GM10847 (cell line): ENCODE data around the gene AIM2.

Experiments
- POLR2A ChIP-seq: IDR thresholded peaks from 2 replicates; pipeline ENCODE4 v1.6.1; 2011; ENCODE audit not compliant: insufficient read length; ENCODE audit errors: extremely low read depth

AIM2 gene, protein sequence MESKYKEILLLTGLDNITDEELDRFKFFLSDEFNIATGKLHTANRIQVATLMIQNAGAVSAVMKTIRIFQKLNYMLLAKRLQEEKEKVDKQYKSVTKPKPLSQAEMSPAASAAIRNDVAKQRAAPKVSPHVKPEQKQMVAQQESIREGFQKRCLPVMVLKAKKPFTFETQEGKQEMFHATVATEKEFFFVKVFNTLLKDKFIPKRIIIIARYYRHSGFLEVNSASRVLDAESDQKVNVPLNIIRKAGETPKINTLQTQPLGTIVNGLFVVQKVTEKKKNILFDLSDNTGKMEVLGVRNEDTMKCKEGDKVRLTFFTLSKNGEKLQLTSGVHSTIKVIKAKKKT

GRCh38 chr1:159076438-159077119, at the start of gene AIM2:
TSS of gene AIM2 (minus strand) at chr1:159076766. CDS start at chr1:159073499, 3,267 bp downstream.
- TF ChIP-seq POLR2A: no peak

- no peak for TF ChIP-seq POLR2A
Measured at GRCh38 chr1:159123587-159123986, 47.0 kb upstream of the AIM2 start.

DNA sequence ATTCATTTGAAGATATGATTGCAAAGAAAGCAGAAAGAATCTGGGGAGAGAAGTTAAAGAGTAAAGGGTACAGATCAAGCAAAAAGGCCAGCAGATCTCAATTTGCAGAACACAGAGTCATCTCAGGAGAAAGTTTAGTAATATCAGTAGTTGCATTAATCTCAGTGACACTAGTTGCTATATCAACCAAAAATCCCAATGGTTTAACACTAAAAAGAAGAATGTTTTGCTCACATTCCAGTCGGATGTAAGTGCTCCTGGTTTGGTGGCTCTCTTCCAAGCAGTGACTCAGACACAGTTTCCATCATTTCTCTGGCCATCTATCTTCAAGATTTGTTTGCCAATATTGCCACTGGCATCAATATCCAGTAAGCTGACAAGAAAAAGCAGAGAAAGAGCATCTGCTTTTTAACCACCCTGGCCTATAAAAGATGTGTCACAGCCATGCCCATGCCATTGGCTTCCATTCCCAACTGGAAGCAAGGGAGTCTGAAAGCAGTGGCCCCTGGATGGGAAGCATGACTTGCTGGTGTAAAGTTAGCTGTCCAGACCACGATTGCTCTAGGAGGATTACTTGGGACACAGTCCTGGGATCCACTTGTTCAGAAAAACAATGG, 45.5 kb upstream of the AIM2 start:
- TF ChIP-seq POLR2A: no peak

DNA sequence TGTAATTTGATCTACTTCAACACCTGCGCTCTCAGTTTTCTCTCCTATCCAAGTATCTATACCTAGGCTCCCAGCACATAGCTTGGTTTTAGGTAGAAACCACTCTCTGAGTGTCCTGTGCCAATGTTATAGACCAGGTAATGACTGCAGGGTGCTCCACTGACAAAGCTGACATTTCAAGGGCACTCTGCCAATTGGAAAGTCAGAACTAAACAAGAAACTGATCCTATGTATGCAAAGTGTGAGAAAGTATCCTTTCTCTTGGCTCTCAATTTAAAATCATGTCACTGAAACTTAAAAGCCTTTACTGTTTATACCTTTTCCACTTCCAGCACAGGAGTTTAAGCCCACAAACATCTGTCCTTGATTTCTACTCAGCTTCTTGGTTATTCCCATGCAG, 45.0 kb upstream of the AIM2 start:
- no peak for TF ChIP-seq POLR2A

GRCh38 chr1:159120317-159120716, 43.8 kb upstream of the AIM2 start:
- TF ChIP-seq POLR2A: no peak

DNA sequence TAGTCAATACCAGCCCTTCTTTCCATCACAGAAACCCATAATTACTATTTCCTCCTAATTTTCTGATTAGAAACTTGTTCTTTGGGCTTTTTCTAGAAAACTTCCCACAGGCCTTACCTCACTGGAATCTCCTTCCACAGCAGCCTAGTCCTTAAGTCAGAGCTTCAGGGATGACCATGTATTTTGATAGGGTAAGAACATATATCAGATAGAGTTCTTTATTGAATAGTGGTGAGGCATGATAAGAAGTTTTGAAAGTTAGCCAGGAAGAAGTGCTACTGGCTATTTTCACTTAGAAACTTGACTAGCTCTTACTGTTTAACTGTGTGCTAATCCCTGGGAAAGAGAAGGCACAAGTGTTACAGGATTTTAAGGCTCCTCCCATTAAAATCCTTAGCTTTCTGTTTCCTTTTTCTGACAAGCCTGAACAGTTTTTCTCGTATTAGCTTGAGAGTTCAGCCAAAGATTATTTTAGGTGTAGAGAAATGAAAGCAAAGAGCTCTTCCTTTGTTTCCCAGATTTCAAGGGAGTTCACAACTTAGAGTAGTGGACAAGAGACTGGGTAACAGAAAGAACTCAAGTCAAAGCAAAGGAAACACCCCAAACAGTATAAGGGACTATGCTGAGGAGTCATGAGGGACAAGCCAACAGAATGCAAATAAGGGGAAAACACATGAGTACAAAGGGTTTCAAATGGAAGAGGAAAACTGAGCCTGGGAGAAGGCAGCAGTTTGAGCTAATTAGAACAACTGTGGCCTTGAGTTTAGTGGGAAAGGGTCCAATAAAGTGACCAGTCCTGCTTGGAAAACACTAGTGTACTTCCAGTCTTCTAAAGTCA, 37.2 kb upstream of the AIM2 start:
- TF ChIP-seq POLR2A: no peak

GRCh38 chr1:159100589-159100988, 24.0 kb upstream of the AIM2 start:
- TF ChIP-seq POLR2A: no peak

DNA sequence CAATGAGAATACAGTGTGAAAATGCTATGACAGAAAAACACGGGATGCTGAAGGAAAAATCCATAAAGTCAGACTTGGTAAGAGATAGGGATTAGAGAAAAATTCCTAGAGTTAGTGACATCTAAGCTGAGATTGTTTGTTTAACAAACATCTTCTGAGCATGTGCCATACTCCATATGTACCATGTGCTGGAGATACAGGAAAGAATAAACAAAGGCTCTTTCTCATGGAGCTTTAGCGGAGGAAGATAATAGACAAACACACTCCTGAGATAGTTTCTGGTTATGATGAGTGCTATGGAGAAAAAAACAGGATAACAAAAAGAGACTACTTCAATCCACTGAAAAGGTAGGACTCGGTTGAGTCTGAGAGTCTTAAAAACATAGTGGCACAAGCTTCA, 22.0 kb upstream of the AIM2 start:
- no peak for TF ChIP-seq POLR2A

DNA sequence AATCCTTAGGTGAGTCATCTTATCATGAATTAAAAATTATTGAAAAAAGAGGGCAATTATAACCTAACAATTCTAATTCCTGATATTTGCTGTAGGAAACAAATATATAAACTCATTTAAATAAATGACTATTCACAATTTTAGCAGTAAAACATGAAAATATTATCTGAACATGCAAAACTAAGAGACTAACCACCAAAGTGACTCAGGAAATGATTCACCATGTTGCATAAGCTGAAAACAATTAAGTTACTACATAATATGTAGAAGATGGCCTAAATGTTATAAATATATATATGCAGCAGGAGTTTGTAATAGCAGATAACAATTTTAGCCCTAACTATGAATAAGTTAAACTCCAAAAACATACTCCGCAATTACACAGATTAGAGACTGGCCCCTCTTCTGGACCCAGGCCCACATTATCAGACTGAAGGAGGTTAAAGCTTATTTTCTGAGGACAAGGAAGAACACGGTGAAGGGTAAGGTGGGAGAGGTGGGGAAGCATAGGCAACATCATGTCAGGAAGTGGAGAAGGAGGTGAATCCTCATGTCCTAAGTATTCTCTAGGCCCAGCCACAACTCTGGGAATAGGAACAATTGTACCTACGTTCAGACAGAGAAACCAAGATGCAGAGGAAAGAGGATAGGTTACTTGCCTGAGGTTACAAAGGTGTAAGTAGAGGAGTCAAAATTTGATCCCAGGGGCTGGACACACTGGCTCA, 15.6 kb upstream of the AIM2 start:
- no peak for TF ChIP-seq POLR2A

DNA sequence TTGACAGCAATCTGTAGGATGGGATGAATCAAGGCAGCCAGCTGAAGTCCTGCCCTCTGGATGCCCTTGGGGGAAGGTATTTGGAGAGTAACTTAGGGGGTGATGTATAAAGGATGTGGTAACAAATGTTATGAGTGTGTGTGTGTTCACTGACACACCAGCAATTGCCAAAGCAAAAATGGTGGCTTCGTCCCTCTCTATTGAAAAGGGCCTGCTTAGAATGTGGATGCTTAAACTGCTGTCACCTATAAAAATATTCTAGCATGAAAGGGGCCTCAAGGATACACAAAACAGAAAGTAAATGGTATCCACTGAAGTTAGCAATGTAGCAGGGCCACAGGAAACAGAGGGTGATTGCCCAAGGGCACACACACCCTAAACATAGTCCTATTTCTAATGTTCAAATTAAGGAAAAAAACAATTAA, 15.1 kb upstream of the AIM2 start:
- TF ChIP-seq POLR2A: no peak

DNA sequence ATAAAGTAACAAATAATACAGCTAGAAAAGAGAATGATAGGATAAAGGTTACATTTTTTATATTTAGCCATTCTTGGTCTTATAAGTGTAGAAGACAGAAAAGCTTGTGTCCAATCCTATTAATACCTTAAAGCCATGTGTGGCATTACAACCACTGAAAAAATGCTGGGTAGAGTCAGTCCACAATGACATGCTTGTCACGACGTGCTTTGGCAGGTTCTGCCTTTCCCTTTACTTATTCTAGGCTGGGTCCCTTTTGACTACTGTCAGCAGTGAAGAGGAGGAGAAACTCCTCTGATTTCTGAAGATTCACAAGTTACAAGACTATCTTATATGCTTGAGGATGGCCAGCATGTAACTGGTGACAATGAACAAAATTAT, 14.6 kb upstream of the AIM2 start:
- TF ChIP-seq POLR2A: no peak

DNA sequence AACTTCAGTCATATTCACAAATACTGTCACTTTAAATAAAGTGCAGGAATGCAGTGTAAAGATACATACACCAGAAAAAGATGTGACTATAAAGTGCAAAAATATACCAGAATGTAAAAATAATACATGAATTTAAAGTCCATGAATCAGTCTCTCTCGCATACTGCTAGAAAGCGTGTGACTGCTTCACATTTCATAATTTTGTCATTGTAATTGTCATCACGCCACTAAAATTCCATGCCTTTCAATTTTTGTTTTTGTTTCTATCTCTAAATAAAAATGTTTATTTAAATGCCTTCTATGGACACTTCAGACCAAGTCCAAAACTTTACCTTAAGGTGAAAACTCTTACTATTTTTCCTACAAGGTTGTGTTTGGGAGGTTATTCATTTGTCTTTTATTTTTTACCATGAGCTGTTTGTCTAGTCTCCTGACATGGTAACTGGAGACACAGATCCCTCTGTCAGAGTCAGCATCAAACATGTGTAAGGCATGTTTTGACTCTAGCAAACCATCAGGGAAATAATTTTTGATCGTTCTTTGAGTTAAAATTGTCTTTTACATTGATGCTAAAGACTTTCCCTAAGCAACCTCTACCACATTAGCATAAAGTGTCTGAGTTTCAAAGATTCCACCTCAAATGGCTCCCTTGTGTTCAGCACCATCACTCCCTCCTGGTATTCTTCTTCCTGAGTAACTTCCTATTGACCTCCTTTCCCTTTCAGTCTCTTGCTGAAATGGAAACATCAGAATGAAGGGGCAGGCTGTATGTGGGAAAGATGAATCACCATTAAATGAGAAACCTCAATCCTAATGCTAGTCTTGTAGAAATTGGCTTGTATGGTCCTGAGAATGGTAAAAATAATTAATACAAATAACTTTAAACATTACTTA, 14.0 kb upstream of the AIM2 start:
- no peak for TF ChIP-seq POLR2A

- no peak for TF ChIP-seq POLR2A
Measured at GRCh38 chr1:159089184-159089791, 12.7 kb upstream of the AIM2 start.
